H9 (cell line): Measurements from ENCODE around the gene IL17F. TPM values are rescaled to one million over a fixed set of nuclear protein-coding genes. Genes with fewer than 3 reads are reported as not detected.

ENCODE experiments used
- DNase-seq: peaks from one replicate; pipeline ENCODE4 v3.0.0-alpha.2; 2017
- H2AFZ ChIP-seq: one replicate; pipeline ENCODE4 v1.6.1; 2013; ENCODE audit warnings: mild to moderate bottlenecking, low read length, control low read depth, moderate library complexity
- H2AK5ac ChIP-seq: 2 replicates; pipeline ENCODE4 v1.6.1; 2013; ENCODE audit warnings: low read length, control low read depth, mixed read lengths; ENCODE audit not compliant: insufficient read length
- H2BK120ac ChIP-seq: one replicate; pipeline ENCODE4 v1.6.1; 2013; ENCODE audit warnings: low read depth, mild to moderate bottlenecking, low read length, control low read depth, inconsistent platforms; ENCODE audit not compliant: poor library complexity, severe bottlenecking
- H2BK12ac ChIP-seq: 2 replicates; pipeline ENCODE4 v1.6.1; 2013; ENCODE audit warnings: low read length, control low read depth, mixed read lengths, low read depth; ENCODE audit not compliant: insufficient read length
- H2BK15ac ChIP-seq: 2 replicates; pipeline ENCODE4 v1.6.1; 2013; ENCODE audit warnings: low read depth, low read length, control low read depth
- H2BK20ac ChIP-seq: one replicate; pipeline ENCODE4 v1.6.1; 2013; ENCODE audit warnings: low read depth, mild to moderate bottlenecking, low read length, control low read depth, inconsistent platforms; ENCODE audit not compliant: poor library complexity, severe bottlenecking
- H2BK5ac ChIP-seq: 2 replicates; pipeline ENCODE4 v1.6.1; 2013; ENCODE audit warnings: low read length, control low read depth, mixed read lengths; ENCODE audit not compliant: insufficient read length
- H3K14ac ChIP-seq: 2 replicates; pipeline ENCODE4 v1.6.1; 2013; ENCODE audit warnings: low read length, control low read depth; ENCODE audit not compliant: insufficient read depth
- H3K18ac ChIP-seq: 2 replicates; pipeline ENCODE4 v1.6.1; 2013; ENCODE audit warnings: low read depth, mild to moderate bottlenecking, mixed read lengths, low read length, control low read depth; ENCODE audit not compliant: insufficient read length
- H3K23ac ChIP-seq: 2 replicates; pipeline ENCODE4 v1.6.1; 2013; ENCODE audit warnings: low read length, control low read depth, mixed read lengths, low read depth; ENCODE audit not compliant: insufficient read length
- H3K23me2 ChIP-seq: 2 replicates; pipeline ENCODE4 v1.6.1; 2013; ENCODE audit warnings: low read depth, mild to moderate bottlenecking, mixed read lengths, low read length, control low read depth; ENCODE audit not compliant: insufficient read length, poor library complexity, severe bottlenecking
- H3K27ac ChIP-seq: 2 replicates; pipeline ENCODE4 v1.5.1; 2013; ENCODE audit warnings: low read length, control low read depth, mixed read lengths, low read depth; ENCODE audit not compliant: insufficient read length
- H3K27me3 ChIP-seq: 2 replicates; pipeline ENCODE4 v1.6.1; 2013; ENCODE audit warnings: low read length, control low read depth, inconsistent platforms; ENCODE audit not compliant: insufficient read depth
- H3K4ac ChIP-seq: 2 replicates; pipeline ENCODE4 v1.6.1; 2013; ENCODE audit warnings: low read depth, mild to moderate bottlenecking, control low read depth, inconsistent platforms, low read length, moderate library complexity
- H3K4me1 ChIP-seq: 2 replicates; pipeline ENCODE4 v1.6.1; 2013; ENCODE audit warnings: low read length, control low read depth, inconsistent platforms; ENCODE audit not compliant: insufficient read depth
- H3K4me2 ChIP-seq: 2 replicates; pipeline ENCODE4 v1.6.1; 2013; ENCODE audit warnings: low read length, control low read depth, mixed read lengths; ENCODE audit not compliant: insufficient read length, insufficient read depth
- H3K56ac ChIP-seq: 2 replicates; pipeline ENCODE4 v1.6.1; 2013; ENCODE audit warnings: low read depth, mild to moderate bottlenecking, mixed read lengths, low read length, control low read depth; ENCODE audit not compliant: insufficient read length
- H3K79me1 ChIP-seq: 2 replicates; pipeline ENCODE4 v1.6.1; 2013; ENCODE audit warnings: low read depth, mild to moderate bottlenecking, moderate library complexity, low read length, control low read depth, inconsistent platforms; ENCODE audit not compliant: insufficient read depth, poor library complexity, severe bottlenecking
- H3K79me2 ChIP-seq: 2 replicates; pipeline ENCODE4 v1.6.1; 2013; ENCODE audit warnings: low read length, control low read depth, inconsistent platforms; ENCODE audit not compliant: insufficient read depth
- H3K9ac ChIP-seq: 2 replicates; pipeline ENCODE4 v1.6.1; 2013; ENCODE audit warnings: low read length, control low read depth, mixed read lengths; ENCODE audit not compliant: insufficient read length; ENCODE audit errors: extremely low read depth
- H3K9me3 ChIP-seq: one replicate; pipeline ENCODE4 v1.6.1; 2013; ENCODE audit warnings: low read depth, low read length, inconsistent platforms; ENCODE audit not compliant: control insufficient read depth
- H3T11ph ChIP-seq: one replicate; pipeline ENCODE4 v1.6.1; 2013; ENCODE audit warnings: mild to moderate bottlenecking, low read length, control low read depth, inconsistent platforms
- H4K20me1 ChIP-seq: one replicate; pipeline ENCODE4 v1.6.1; 2013; ENCODE audit not compliant: control insufficient read depth, insufficient read length, insufficient read depth
- H4K5ac ChIP-seq: 2 replicates; pipeline ENCODE4 v1.6.1; 2013; ENCODE audit warnings: low read depth, mild to moderate bottlenecking, mixed read lengths, low read length, control low read depth; ENCODE audit not compliant: insufficient read length
- H4K8ac ChIP-seq: replicated peaks from 2 replicates; pipeline ENCODE4 v1.6.1; 2013; ENCODE audit warnings: low read length, control low read depth, mixed read lengths, low read depth; ENCODE audit not compliant: insufficient read length
- H4K91ac ChIP-seq: 2 replicates; pipeline ENCODE4 v1.6.1; 2013; ENCODE audit warnings: low read depth, mild to moderate bottlenecking, moderate library complexity, mixed read lengths, low read length, control low read depth; ENCODE audit not compliant: insufficient read length
- H3K27ac Mint-ChIP-seq, 3 experiments: 2 replicates in 2 of 3; 3 replicates in 1 of 3; pipeline ENCODE4 v1.8.0; 2020 to 2021; ENCODE audit warnings: mixed read lengths in 3 of 3, mild to moderate bottlenecking in 1 of 3, moderate library complexity in 1 of 3
- H3K27me3 Mint-ChIP-seq: 2 replicates; pipeline ENCODE4 v1.8.0; 2021; ENCODE audit warnings: low read depth, mild to moderate bottlenecking, moderate library complexity, mixed read lengths
- H3K36me3 Mint-ChIP-seq, 3 experiments: 2 replicates in 2 of 3; 3 replicates in 1 of 3; pipeline ENCODE4 v1.8.0; 2020 to 2021; ENCODE audit warnings: low read depth in 3 of 3, mixed read lengths in 3 of 3; ENCODE audit not compliant: insufficient read depth in 1 of 3
- H3K4me1 Mint-ChIP-seq, 2 experiments: 2 replicates each; pipeline ENCODE4 v1.8.0; 2020; ENCODE audit warnings: mixed read lengths in 2 of 2
- H3K4me3 Mint-ChIP-seq, 2 experiments: 2 replicates in 1 of 2; 3 replicates in 1 of 2; pipeline ENCODE4 v1.8.0; 2020 to 2021; ENCODE audit warnings: mild to moderate bottlenecking in 2 of 2, mixed read lengths in 2 of 2, moderate library complexity in 1 of 2
- H3K9me3 Mint-ChIP-seq, 2 experiments: 2 replicates in 1 of 2; 3 replicates in 1 of 2; pipeline ENCODE4 v1.8.0; 2020; ENCODE audit warnings: mild to moderate bottlenecking in 2 of 2, mixed read lengths in 2 of 2, moderate library complexity in 1 of 2
- CTCF ChIP-seq: fragments of 200-600 bp; sonication (generic); conservative IDR thresholded peaks from 3 replicates; pipeline ENCODE4 v1.8.0; 2021; ENCODE audit warnings: antibody characterized with exemption, mild to moderate bottlenecking
- WGBS: extraction: QIAGEN DNeasy Blood & Tissue Kit; methylation state at CpG from one replicate; pipeline ENCODE4 v1.1.7; 2013; ENCODE audit warnings: missing lambda C conversion rate, low lambda C conversion rate, mixed read lengths; ENCODE audit not compliant: insufficient read length; ENCODE audit errors: extremely low coverage; 5-methylcytosine and 5-hydroxymethylcytosine counted together
- total RNA-seq: library from RNA; stranded (reverse); gene quantifications from 2 replicates; pipeline ENCODE4 v1.2.1, GENCODE V29; 2021

IL17F gene
- total RNA-seq, 1 experiment from 2014 or later = not detected

GRCh38 chr6:52254731-52255378 lies 10.6 kb upstream of the IL17F start:
- H3K27ac Mint-ChIP-seq = no peak overlapping the region; a peak in 1 of 7 replicates
- no peaks in the 10 kb centered on the region for H3K9me3 ChIP-seq
- H3K4ac ChIP-seq = no peak overlapping the region
- H3K27me3 ChIP-seq = no peaks in the 10 kb centered on the region
- H3K56ac ChIP-seq = no peak overlapping the region
- H3K18ac ChIP-seq = no peak overlapping the region
- no peak overlapping the region for H3T11ph ChIP-seq
- H3K14ac ChIP-seq = no peak overlapping the region
- H3K79me1 ChIP-seq = no peaks in the 10 kb centered on the region
- DNase-seq = no peak
- no peak overlapping the region for H2BK15ac ChIP-seq
- H3K4me3 Mint-ChIP-seq = no peak overlapping the region
- 0 out of 4 replicates have a peak, but pooled peaks cover 0 to 2% of the 10 kb centered on the region in 2 experiments for H3K4me1 Mint-ChIP-seq
- no peak overlapping the region for H2BK120ac ChIP-seq
- H2BK5ac ChIP-seq = no peak overlapping the region
- no peak overlapping the region for H4K91ac ChIP-seq
- TF ChIP-seq CTCF = no peak
- H3K36me3 Mint-ChIP-seq = no peaks in the 10 kb centered on the region; a peak in 1 of 7 replicates
- 0 out of 2 replicates have a peak, but pooled peaks cover 2% of the 10 kb centered on the region for H3K27me3 Mint-ChIP-seq
- no peak overlapping the region for H3K9ac ChIP-seq
- no CpG with 5 or more reads among the region's 8 CpGs for WGBS
- no peak overlapping the region for H2AK5ac ChIP-seq
- no peak overlapping the region for H3K4me2 ChIP-seq
- H3K4me1 ChIP-seq = no peaks in the 10 kb centered on the region
- H3K27ac ChIP-seq = no peak overlapping the region
- H2AFZ ChIP-seq = no peak overlapping the region
- H3K9me3 Mint-ChIP-seq = peaks cover 5 to 15% of the 10 kb centered on the region in 2 experiments; a peak in 3 of 5 replicates
- H3K23ac ChIP-seq = no peak overlapping the region
- no peak overlapping the region for H4K5ac ChIP-seq
- no peak overlapping the region for H2BK20ac ChIP-seq
- H4K20me1 ChIP-seq = no peaks in the 10 kb centered on the region
- no peaks in the 10 kb centered on the region for H3K79me2 ChIP-seq
- no peaks in the 10 kb centered on the region for H3K23me2 ChIP-seq
- no peak overlapping the region for H2BK12ac ChIP-seq
- no peak overlapping the region for H4K8ac ChIP-seq
